Posterior cingulate gyrus (tissue), 11 donors: Measurements from ENCODE around the gene DLEC1.

Experiments used
- DNase-seq, 10 donors: peaks; one replicate each; pipeline versions ENCODE4 v3.0.0 to v3.0.0-alpha.2; 2020 to 2021; ENCODE audit warnings: mixed read lengths in 3 of 10
- intact Hi-C: fragments of 100-400 bp; cut with DNase I; formaldehyde crosslinking; loops from one replicate; pipeline ENCODE4 v1.15.1; 2023

Gene DLEC1

DNA sequence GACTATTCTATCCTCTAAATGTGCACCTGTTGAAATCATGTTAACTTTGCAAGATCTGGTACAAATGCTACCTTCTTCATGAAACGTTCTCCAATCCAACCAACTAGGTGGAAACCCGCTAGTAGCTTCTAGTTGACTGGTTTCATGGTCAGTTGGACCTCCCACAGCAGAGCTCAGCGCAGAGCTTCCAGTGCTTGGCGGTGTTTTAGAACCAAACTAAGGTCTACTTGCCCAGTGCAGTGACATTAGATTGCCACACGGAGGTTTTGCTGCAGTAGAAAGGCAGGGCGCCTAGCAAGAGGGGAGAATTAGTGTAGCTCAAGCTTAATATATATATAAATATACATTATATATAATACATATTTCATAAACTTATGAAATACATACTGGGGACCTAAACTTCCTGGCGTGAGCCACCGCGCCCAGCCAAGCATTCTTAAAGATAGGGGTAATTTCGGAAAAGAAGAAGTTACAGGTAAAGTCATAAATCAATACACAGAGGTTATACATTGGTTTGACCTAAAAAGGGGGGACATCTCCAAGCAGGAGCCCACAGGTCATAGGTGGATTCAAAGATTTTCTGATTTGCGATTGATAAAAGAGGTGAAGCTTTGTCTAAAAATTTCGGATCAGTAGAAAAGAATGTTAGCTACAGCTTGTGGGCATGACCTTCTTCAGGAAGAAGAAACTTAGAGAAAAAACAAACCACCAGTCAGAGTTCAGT lies 124.3 kb downstream of the DLEC1 start:
- intact Hi-C loops = loop anchor here (10.0 kb wide), 2 partner anchors 158 to 292 kb away; partner anchors contain the start of gene ACVR2B
- DNase-seq = no peak

DNA sequence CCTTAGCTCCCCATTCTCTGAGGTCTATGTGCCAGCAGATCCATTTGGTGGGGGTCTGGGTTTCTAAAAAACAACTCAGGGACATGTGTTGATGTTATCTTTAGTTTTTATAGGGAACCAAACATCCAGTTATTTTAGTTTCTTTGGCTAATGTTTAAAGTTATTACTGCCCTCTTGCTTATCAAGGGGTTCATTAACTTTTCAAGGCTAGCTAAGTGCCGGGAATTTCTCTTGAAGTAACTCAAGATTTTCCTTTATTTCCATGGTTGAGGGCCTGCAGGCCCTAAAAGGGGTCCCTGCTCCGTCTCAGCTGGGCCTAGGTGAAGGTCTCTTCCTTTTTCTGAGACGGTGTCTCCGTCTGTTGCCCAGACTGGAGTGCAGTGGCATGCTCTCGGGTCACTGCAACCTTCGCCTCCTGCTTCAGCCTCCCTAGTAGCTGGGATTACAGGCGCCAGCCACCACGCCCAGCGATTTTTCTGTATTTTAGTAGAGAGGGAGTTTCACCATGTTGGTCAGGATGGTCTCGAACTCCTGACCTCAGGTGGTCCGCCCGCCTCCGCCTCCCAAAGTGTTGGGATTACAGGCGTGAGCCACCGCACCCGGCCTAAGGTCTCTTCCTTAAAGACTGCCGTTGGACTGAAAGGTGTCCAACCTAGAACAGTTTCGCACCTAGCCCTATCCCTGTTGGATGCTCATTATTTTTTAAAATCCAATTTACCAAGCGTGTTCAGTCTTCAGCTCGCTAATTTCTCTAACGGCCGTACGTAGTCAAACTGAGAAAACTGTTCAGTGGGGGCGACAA lies 125.0 kb downstream of the DLEC1 start:
- intact Hi-C loops = loop anchor here (2.0 to 10.0 kb wide), 3 partner anchors 27 to 291 kb away; partner anchors contain the start of genes ACAA1 and ACVR2B

DNA sequence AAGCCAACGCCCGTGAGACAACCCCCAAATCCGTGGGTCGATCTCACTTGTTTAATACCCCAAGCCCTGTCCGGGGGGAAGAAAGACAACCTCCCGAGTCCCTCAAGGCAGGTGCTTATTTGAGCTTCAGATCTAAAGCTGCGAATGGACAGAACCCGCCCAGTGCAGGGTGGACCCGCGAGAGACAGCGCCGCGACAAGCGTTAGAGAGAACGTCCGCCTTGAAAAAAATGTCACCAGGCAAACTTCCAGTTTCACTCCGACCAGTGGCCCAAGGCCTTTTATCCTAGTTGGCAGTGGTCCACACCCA lies 125.6 kb downstream of the DLEC1 start:
- intact Hi-C loops = loop anchor here (2.0 to 10.0 kb wide), 3 partner anchors 28 to 290 kb away; partner anchors contain the start of genes ACAA1 and ACVR2B
- no peak for DNase-seq

More for the DNA sequence above, 125.0 kb downstream of the DLEC1 start:
- peak in 1 of 10 donors; percentile 24 for DNase-seq

- DNase-seq = peak; percentile 92 to 100 (median 98)
- intact Hi-C loops = loop anchor here (2.0 to 10.0 kb wide), 3 partner anchors 28 to 290 kb away; partner anchors contain the start of genes ACAA1 and ACVR2B
These were observed 126.1 kb downstream of the DLEC1 start, which contains the start of gene OXSR1 for GRCh38 chr3:38164952-38165721. Gene OXSR1 (plus strand): TSS chr3:38165537. CDS start chr3:38165877, 340 bp downstream.

DNA sequence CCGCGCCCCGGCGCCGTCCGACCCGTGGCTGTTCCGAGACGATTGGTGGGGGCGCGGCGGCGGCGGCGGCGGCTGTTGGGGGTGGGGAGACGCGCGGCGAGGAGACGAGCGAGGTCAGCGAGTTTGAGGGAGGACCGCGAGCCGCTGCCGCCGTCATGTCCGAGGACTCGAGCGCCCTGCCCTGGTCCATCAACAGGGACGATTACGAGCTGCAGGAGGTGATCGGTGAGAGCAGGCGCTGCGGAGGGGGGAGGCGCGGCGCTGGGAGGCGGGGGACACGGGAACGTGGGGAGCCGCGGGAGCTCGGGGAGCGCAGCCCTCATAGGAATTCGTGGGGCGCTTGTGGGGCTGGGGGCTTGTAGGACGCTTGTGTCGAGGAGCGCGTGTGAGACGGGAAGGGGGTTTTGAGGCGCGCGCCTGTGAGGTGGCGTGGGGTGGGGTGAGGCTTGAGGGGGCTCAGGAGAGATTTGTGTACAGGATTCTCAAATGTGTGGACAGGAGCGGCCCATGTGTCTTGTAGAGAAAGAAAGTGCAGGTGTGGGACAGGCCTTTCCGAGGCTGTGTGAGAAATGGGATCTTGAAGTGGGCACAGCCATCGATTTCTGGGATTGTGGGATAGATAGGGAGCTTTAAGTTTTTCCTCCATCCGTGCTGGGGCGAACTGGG lies 126.8 kb downstream of the DLEC1 start:
- intact Hi-C loops = loop anchor here (2.0 to 10.0 kb wide), 3 partner anchors 29 to 289 kb away; partner anchors contain the start of genes ACAA1 and ACVR2B
- peak in 7 of 10 donors; percentile 28 to 90 (median 54) for DNase-seq

- intact Hi-C loops = loop anchor here (10.0 kb wide), 2 partner anchors 163 to 287 kb away; partner anchors contain the start of gene ACVR2B
- DNase-seq = no peak
These were observed 128.6 kb downstream of the DLEC1 start for GRCh38 chr3:38167591-38167990.

DNA sequence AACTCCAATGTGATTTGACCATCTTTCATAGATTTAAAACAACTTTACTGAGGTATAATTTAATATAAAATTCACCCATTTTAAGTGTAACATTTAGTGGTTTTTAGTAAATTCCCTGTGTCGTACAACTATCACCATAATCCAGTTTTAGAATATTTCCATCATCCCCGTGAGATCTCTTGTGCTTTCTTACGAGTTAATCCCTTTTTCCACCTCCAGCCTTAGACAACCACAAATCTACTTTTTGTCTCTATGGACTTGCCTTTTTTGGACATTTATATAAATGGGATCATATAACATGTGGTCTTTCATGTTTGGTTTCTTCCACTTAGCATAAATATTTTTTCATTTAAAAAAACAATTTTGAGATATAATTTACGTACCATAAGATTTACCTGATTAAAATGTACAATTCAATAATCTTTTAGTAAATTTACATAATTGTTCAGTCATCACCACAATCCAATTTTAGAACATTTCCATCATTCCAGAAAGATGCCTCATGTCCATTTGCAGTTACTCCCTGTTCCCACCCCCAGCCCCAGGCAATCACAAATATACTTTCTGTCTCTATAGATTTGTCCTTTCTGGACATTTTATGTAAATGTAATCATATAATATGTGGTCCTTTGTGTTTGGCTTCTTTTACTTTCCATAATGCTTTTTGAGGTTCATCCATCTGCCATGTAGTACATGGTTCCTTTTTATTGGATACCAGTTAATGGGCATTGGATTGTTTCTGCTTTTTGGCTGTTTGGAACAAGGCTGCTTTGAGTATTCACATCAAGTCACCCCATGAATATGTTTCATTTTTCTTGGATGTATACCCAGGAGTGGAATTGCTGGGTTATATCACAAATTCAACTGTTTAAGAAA lies 129.4 kb downstream of the DLEC1 start:
- no peak for DNase-seq
- intact Hi-C loops = loop anchor here (10.0 kb wide), 2 partner anchors 164 to 286 kb away; partner anchors contain the start of gene ACVR2B

DNA sequence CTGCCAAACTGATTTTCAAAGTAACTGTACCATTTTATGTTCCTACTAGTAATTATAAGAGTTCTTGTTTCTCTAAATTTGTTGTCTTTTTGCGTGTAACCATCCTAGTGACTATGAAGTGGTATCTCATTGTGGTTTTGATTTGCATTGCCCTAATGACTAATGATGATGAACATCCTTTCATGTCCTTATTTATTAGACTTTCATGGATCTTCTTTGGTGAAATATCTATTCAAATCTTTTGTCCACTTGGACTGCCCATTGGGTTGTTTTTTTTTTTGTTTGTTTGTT lies 130.0 kb downstream of the DLEC1 start:
- no peak for DNase-seq
- intact Hi-C loops = loop anchor here (10.0 kb wide), 2 partner anchors 164 to 286 kb away; partner anchors contain the start of gene ACVR2B

DNA sequence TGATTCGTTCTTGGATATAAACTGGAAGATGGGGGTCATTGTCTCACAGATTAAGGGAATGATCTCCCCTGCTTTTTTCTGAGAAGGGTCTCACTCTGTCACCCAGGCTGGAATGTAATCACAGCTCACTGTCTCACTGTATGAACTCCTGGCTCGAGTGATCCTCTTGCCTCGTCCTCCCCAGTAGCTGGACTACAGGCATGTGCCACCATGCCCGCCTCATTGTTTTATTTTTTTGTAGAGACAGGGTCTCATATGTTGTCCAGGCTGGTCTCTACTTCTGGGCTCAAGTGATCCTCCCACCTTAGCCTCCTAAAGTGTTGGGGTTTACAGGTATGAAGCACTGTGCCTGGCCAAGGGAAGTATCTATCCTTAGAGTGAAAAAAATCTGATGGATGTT lies 131.7 kb downstream of the DLEC1 start:
- no peak for DNase-seq
- intact Hi-C loops = no loop called here

- intact Hi-C loops = no loop called here
- no peak for DNase-seq
These were observed 132.6 kb downstream of the DLEC1 start for GRCh38 chr3:38171622-38172021.
